Measurements from ENCODE around the gene COL18A1. TPM values are rescaled to one million over a fixed set of nuclear protein-coding genes. Genes with fewer than 3 reads are reported as not detected.

Gene COL18A1
- total RNA-seq, 1 donor from 2014 or later: 52.6 TPM

- Mint-ChIP-seq H3K27me3 (ENCODE audit: insufficient read depth, low read depth) (peaks cover 15% of the 10 kb centered on the region), H3K9me3 (no peaks in the 10 kb centered on the region), H3K27ac (no peak overlapping the region), H3K36me3 (no peaks in the 10 kb centered on the region), H3K4me1 (peaks cover 24% of the 10 kb centered on the region), H3K4me3 (no peak overlapping the region)
- Histone ChIP-seq H2AFZ (replicated peaks) (no peak overlapping the region), H3K4me2 (no peak overlapping the region), H3K9ac (no peak overlapping the region), H3K4me1 (peaks cover 3% of the 10 kb centered on the region), H3K27me3 (peaks cover 5% of the 10 kb centered on the region), H3K79me2 (ENCODE audit: low read depth) (no peaks in the 10 kb centered on the region), H3K36me3 (no peaks in the 10 kb centered on the region), H3K9me3 (ENCODE audit: low read depth) (no peaks in the 10 kb centered on the region), H3F3A (ENCODE audit: low read depth) (peaks cover 5% of the 10 kb centered on the region), H3K27ac (no peak overlapping the region), H4K20me1 (ENCODE audit: low read depth) (no peaks in the 10 kb centered on the region), H3K4me3 (no peak overlapping the region)
- DNase-seq (ENCODE audit: low spot score): no peak
- TF ChIP-seq EZH2 (IDR thresholded peaks at IDR 0.05): no peak
- peak; percentile 8 for TF ChIP-seq CTCF (IDR thresholded peaks at IDR 0.05)
- no peak for TF ChIP-seq EZH2phosphoT487 (IDR thresholded peaks at IDR 0.05)
Observed at GRCh38 chr21:45549626-45550463, 144.9 kb downstream of the COL18A1 start.

- Histone ChIP-seq H3K4me1 (peaks cover 3% of the 10 kb centered on the region), H3K27ac (no peak overlapping the region), H4K20me1 (ENCODE audit: low read depth) (no peaks in the 10 kb centered on the region), H3K36me3 (no peaks in the 10 kb centered on the region), H3K9me3 (ENCODE audit: low read depth) (no peaks in the 10 kb centered on the region), H3K9ac (no peak overlapping the region), H3F3A (ENCODE audit: low read depth) (peaks cover 5% of the 10 kb centered on the region), H3K4me2 (no peak overlapping the region), H2AFZ (replicated peaks) (no peak overlapping the region), H3K27me3 (peaks cover 5% of the 10 kb centered on the region), H3K4me3 (no peak overlapping the region), H3K79me2 (ENCODE audit: low read depth) (no peaks in the 10 kb centered on the region)
- Mint-ChIP-seq H3K4me1 (peaks cover 24% of the 10 kb centered on the region), H3K36me3 (no peaks in the 10 kb centered on the region), H3K27ac (no peak overlapping the region), H3K9me3 (no peaks in the 10 kb centered on the region), H3K27me3 (ENCODE audit: insufficient read depth, low read depth) (peaks cover 15% of the 10 kb centered on the region), H3K4me3 (no peak overlapping the region)
- TF ChIP-seq EZH2 (IDR thresholded peaks at IDR 0.05): no peak
- no peak for TF ChIP-seq EZH2phosphoT487 (IDR thresholded peaks at IDR 0.05)
- no peak for TF ChIP-seq CTCF (IDR thresholded peaks at IDR 0.05)
- no peak for DNase-seq (ENCODE audit: low spot score)
Observed at GRCh38 chr21:45550522-45551210, 145.7 kb downstream of the COL18A1 start.

GRCh38 chr21:45551316-45551715 is 146.4 kb downstream of the COL18A1 start:
- H3K4me3 Mint-ChIP-seq: no peak overlapping the region
- Histone ChIP-seq H3K4me2 (no peak overlapping the region), H3K9ac (no peak overlapping the region)

More at GRCh38 chr21:45551316-45551715, 146.4 kb downstream of the COL18A1 start:
- peak overlapping the region; percentile 9 for H3K27ac Mint-ChIP-seq
- H3K9me3 Mint-ChIP-seq: no peaks in the 10 kb centered on the region
- no peak overlapping the region for H3K27ac ChIP-seq
- H3K79me2 ChIP-seq (ENCODE audit: low read depth): no peaks in the 10 kb centered on the region
- no peaks in the 10 kb centered on the region for H3K36me3 Mint-ChIP-seq
- H4K20me1 ChIP-seq (ENCODE audit: low read depth): no peaks in the 10 kb centered on the region
- no peak overlapping the region for H3K4me3 ChIP-seq
- H3K4me1 ChIP-seq: peaks cover 3% of the 10 kb centered on the region
- no peak for DNase-seq (ENCODE audit: low spot score)
- TF ChIP-seq EZH2phosphoT487 (IDR thresholded peaks at IDR 0.05) (no peak), CTCF (IDR thresholded peaks at IDR 0.05) (no peak), EZH2 (IDR thresholded peaks at IDR 0.05) (no peak)
- no peaks in the 10 kb centered on the region for H3K36me3 ChIP-seq
- peaks cover 15% of the 10 kb centered on the region for H3K27me3 Mint-ChIP-seq (ENCODE audit: insufficient read depth, low read depth)
- H3K27me3 ChIP-seq: peaks cover 5% of the 10 kb centered on the region
- no peaks in the 10 kb centered on the region for H3K9me3 ChIP-seq (ENCODE audit: low read depth)
- H3K4me1 Mint-ChIP-seq: peaks cover 24% of the 10 kb centered on the region
- H3F3A ChIP-seq (ENCODE audit: low read depth): peaks cover 5% of the 10 kb centered on the region
- H2AFZ ChIP-seq (replicated peaks): no peak overlapping the region
